GM21786 (cell line): Measurements from ENCODE around the gene NTF3.

Experiments used
- ATAC-seq: cut with Tn5 transposase; IDR thresholded peaks from one replicate; pipeline ENCODE4 v1.9.1; 2021; ENCODE audit not compliant: unreplicated experiment

Gene NTF3

DNA sequence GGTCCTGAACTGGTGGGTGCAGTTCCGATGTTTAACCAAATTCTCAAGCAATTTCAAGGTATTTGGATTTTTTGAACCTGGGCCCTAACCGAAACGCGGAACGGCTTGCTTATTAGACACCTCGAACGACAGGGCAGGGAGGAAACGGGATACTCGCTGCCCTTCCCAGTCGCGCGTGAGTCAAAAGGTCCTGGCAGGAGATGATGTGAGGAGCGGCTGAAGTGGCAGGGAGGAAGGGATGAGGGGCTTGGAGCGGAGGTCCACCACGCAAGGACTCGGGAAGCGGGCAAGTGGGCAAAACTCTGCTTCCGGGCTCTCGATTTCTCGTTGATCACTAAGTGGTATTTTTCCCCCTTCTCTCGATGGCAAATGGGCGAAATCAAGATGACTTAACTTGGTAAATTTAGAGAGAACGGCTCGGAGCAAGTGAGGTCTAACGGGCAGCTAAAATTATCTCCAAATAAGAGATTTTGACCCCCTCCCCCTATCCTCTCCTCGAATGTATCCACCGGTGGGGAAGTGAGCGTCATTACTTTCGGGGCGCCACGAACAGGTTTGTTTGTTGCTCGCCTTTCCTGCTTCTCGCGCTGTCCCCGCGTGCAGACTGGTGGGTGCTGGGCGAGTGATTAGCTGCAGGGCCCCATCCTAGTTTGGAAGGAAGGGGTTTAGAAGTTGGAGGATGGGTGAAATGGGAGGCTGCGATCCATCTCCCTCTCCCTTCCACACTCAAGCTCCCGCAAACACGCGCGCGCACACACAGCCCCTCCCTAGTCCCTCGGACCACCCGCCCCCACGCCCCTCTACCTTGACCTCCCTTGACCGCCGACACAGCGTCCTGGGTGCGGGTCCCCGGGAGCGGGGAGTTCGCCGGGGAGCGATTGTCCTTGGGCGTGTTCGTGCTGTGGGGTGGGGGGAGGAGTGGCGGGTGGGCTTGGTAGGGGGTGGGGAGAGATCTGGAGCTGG, 986 bp upstream of the NTF3 start:
- ATAC-seq, result no peak

DNA sequence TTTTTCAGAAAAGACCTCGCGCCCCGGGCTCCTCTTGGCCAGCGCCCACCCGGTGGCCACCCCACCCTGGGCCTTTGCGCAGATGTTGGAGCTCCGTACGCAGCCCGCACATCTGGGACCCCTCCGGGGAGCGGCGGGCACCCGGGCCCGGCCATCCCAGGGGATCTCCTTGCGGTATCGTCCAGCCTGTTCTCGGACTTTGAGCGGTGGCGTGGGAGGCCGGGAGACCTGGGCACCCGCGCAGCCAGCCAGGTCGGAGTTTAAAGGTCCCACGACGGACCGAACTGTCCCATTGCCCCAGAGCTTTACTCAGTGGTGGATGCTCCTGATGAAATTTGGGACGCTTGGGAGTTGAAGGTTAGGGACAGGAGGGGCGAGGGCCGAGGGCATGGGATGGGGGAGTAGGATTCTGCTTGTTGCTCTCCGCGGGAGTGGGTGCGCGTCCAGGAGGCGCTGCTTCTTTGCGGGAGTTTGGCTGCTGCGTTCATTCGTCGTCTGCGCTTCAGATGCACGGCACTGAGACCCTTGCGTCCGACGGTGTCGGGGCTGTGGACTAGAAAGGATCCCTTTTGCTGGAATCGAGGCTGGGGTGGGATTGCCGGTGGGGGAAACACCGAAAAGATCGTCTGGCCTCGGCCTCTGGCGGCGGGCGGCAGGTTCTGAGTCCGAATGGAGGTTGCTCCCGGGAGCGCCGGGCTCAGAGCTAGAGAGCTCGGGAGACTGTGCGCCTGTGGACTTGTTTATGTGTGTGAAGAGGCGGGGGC, 1.4 kb downstream of the NTF3 start:
- ATAC-seq, result no peak

DNA sequence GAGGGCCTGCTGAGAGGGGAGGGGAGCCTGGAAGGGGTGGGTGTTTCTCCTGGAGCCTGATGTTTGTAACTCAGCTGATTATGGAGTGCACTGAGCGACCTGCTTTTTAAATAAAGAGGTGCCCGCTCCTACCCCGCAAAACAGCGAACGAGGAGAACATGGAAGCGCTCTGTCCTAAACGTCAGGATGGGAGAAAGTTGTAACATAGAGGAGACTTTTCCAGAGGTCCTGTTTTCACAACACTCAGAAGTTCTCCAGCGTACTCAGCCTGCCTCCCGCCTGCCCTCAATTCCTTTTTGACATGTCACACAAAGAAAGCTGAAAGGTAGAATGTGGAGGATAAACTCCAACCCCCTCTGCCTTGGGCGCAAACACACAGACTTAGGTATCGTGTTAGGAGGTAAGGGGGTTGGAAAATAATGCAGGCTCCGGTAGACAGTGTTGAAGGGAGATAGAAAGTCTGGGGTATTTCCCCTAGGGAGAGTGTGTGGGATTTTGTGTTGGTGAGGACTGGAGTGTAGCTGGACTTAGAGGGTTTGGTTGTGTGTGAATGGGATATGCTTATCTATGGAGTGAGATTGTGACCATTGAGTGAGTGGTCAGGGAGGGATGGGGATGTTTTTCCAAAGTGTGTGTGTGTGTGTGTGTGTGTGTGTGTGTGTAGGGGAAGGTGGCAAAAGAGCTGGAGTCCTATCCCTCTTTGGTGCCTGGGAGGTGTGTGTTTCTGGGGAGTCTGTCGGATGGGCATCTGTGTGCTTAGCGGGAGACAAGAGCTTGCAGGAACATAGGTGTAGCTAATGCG, 2.1 kb downstream of the NTF3 start:
- no peak for ATAC-seq

DNA sequence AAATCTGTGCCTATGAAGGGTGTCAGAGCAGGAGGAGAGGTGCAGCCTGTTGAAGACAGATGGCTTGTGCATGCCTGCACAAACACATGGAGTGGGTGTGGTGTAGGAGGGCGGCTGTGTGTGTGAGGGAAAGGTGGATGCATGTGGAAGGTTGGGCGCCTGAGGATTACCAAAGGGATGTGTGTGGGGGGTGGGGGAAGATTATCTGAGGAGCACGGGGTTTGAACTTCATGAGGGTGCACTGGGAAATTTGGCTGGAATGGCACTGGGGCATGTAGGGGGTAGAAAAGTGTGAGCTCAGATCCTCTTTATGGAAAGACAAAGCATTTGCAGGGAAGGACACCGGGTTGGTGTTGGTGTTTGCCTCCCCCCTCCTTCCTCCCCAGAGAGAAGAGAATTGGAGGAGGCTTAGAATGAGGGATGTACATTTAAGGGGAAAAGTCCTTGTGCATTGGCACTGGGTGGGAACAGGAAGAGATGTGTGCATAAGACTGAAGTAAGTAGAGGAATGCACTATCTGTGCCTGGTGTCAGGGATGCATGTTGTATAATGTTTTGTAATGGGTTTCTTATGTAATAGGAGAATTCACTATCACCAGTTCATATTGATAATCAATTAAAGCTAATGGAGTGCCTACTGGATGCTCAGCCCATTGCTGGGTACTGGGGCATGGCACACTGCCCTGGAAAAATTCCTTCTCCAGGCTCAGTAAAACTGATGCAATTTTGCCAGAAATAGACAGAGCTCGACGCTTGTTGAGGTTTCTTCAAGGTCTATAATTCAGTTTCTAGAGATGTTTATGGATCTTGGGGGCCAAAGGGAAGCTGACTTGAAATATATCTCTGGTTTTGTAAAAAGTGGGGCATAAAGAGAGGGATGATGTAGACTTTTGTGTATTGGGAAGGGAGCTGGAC, 3.0 kb downstream of the NTF3 start:
- no peak for ATAC-seq

DNA sequence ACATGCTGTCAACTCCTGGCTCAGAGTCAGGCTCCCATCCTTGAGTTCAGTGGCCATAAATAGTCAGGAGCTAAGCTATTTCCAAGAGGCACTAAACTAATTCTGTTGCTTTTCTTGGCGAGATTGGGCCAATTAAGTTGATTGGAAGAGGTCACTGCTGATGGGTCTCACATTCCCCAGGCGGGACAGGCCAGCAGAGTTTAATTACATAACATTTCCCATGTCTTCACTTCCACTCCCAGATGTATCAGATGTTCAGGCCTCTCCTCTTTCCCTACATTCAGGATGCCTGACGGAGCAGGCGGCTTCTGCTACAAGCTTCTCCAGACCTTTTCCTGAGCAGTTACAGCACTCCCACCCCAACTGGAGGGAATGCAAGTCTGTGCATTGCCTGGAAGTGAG, 5.3 kb downstream of the NTF3 start:
- ATAC-seq, result no peak

DNA sequence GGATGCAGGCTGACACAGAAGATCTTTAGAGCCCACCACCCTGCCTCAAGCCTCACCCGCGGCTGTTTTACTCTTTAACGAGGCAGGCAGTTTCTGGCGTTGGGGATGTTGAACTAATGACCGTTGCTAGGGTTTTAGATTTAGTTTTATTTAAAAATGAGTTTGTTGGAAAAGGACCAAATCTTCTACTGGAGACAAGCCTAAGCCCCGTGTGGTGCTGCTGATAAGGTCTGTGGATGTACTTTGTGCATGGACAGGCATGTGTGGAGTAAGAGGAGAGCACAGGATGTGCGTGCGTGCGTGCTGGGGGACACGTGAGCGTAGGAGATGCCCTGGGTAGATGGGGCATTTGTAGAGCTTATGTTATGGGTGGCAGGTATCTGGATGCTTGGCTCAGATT, 5.7 kb downstream of the NTF3 start:
- ATAC-seq, result no peak

DNA sequence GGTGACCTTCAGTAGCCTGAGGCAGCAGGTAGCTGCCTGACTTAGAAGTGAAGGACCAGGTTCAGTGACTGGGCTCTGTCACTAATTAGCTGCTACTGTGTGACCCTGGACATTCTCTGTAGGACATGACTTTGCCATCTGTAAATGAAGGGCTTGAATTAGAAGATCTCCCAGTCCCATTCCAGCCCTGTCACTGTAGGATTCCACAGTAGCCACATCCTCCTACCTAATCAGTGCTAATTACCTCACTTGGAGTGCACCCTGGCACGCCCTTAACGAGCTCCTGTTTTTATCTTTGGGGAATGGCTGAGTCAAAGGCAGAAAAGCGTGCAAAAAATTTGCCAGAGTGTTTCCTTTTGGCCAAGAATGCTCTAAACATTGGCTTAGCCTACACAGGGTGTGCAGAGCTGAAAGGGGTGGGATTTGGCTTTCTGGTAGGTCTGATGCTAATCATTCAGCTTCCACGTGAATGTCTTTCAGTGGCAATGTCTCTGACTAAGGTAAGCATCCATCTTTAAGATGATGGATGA, 6.8 kb downstream of the NTF3 start:
- ATAC-seq, result no peak

DNA sequence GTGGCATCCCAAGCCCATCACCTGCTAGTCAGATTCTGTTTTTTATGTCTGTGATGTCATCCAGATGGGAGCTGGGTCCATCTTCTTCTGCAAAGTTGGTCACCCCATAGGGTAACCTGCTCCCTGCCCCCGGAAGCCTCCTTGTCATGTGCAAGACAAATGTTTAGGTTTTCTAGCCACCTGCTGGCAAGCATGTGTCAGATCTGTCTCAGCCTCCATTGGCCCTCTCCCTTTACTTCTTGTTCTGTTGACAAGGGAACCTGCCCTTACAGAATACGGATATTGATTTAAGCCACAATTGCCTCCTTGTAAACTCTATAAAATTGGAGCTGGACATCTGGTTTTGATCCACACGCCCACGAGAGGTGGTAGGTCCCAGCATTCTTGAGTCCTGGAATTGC, 7.5 kb downstream of the NTF3 start:
- ATAC-seq, result no peak

DNA sequence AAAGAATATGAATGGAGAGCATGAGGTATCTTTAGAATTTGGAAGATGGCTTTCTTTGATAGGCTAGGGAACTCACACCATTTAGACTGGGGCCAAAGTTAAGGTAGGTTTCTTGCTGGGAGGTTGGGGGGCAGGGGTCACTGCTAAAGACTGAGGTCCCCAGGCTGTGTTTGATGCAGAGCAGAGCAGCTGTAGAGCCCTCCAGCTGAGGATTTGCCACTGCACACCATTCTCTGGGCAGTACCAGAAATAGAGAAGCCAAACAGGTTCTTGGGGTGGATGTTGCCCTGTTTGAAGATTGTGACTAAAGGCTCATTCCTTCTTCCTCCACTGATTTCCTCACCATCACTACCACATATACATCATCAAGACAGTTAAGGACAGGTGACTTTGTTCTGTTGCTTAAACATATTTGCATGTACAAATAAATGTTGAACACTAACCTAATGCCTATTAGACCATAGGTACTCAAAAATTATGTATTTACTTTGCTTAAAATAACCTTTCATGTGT, 7.9 kb downstream of the NTF3 start:
- ATAC-seq, result no peak

DNA sequence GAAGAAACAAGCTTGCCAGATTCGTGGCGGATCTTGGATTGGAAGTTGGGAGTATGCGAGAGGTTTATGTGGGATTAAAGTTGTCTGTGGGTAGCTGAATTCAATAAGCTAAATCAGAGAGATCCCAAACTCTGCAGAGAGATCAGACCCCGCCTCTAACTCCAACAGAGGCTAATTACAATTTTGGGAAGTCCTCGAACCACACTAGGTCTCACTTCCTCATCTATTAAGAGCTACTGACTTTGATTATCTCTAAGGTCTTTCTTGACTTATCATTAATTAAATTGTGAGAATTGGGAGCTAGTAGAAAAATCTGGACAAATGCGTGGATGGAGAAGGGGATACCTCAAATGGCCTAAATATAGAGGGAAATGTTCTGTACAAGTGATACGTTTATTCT, 9.1 kb downstream of the NTF3 start:
- ATAC-seq, result no peak

DNA sequence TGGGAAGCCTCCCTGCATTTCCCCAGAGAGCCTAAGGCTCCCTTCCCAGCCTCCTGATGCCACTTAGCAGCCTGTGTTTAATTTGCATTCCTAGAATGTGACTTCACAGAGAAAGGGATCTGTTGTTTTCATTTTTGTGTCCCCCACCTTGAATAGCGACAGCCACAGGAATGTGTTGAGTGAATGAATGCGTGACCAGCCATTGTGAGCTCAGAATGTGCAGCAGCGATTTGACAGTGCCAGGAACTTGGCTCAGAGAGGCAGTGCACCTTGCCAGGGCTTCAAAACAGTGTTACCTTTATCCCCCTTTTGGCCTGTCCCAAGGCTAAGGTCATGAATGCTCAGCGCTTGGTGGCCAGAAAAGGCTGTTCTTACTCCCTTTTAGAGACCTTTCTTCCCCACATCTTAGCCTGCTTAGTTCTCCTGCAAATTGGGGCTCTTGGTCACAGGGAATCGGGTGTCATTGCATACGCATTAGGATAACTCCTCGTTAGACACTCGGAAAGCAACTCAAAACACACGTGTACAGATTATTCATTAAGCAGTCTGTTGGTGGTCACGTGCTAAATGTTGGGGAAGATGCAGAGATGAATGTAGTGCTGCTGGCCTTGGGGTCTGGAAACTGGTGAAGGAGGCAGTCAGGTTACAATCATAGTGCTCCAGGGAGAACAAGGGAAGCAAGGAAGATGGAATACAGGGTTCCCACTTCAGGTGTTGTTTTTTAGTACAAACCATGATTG, 9.8 kb downstream of the NTF3 start:
- ATAC-seq, result no peak

DNA sequence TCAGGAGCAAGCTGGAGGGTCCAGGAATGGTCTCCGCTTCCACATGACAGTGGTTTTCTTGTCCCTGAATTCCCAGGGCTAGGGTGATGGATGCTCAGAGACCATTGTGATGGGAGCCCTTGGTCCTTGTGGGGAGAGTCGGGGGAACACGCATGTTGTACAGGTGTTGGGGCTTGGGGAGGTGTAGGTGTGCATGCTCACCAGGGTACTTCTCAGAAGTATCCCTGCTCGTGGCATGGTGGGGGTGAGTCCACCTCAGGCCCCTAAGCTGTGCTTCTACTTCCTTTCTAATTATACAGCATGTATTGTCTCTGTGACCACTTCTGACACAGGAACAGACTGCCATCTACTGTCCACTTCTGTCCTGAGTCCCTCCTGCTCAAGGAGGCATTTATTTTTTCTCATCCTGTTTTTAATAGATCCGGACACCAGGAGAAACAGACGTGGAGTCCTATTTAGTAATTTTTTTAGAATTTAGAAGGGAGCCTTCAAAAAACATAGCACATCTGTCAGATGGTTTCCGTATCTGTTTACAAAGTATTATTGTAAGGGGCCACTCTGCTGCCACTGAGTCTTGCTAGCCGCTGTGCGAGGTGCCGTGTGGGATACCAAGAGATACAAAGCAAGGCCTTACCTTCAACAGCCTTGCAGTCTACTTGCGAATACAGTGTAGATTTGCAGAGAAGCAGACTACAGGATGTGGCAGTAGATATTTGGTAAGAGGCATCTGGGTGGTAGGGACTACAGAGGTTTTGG, 10.5 kb downstream of the NTF3 start:
- no peak for ATAC-seq

DNA sequence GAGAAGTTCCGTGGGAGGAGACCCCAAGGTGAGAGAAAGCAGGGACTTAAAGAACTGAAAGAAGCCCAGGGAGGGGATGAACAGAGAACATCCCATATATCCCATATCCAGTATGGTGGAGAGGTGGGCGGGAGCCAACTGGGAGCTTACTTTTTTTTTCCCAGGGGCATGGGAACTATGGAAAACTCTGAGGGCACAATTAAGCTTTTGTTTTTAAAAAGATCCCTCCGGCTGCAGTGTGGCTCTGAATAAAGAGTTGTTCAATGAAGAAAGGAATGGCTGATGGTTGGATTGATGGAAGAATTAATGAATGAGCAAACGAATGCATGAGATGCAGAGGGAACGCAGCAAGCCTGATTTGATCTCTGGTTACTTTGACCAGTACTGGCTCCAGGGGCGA, 12.6 kb downstream of the NTF3 start:
- no peak for ATAC-seq

DNA sequence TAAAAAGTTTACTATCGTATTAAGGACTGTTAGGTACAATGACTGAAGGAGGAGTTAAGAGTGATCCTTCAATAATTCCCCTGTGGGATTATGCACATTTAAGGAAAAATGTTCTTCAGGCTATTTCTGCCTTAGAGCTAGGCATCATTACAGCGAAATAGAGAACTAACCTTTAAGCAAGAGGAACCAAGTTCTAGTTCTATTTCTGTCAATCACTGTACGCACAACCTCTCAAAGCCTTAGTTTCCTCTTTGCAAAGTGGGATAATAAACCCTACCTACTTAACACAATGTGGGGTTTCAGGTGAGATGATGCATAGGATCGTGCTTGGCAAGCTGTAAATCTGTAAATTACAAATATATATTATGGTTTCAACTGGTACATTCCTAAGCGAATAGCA, 15.4 kb downstream of the NTF3 start:
- ATAC-seq, result no peak

DNA sequence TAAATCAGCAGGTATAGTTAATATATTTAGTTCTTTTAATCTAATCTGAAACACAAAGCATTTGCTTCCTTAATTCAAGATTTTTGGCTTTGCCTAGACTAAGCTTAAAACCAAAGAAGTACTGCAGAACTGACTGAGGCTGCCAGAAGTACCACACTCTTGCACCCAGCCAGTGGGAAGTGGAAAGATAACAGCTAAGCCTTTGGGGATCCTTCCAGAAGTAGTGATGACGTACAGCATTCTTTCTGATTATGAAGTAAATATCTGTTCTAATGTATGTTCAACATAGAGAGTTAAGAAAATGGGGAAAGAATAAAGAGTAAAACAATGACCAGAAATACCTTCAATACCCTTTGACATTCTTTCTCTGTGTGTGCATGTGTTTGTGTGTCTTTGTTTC, 19.3 kb downstream of the NTF3 start:
- no peak for ATAC-seq

DNA sequence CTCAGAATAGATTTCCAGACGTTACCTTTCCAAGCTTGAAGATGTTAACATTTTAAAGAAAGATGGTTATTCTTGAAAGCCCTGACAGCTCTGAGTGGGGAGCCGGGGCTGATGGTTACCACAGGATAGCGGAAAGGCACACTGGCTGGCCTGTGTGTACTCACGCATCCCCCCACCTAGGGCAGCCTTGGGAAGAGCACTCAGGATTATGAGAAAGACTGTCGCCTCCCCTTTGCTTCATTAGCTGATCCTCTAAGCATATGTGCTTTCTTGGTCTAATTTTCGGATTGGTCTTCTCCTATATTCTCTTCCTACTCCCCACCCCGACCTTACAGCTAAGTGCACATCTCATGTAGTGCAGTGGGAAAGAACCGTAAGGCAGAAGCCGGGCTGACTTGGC, 20.7 kb downstream of the NTF3 start:
- no peak for ATAC-seq

DNA sequence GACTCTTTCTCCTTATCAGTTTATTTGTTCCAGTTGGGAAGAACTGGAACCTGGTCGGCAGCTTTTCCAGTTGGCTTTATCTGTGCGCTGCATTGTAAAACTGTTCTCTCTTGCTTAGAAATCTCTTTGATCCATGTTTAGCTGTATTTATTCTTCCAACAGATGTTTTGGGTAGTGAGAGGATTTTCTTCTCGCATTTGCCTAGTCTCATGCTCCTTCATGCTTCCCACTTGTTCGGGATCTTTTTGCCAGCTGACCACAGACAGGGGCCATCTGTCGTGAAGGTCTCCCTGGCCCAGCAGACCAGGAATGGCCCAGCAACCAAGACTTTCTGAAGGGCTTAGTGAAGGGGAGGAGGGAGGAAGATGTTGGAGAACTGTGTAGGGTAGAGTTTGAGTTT, 21.6 kb downstream of the NTF3 start:
- ATAC-seq, result no peak

DNA sequence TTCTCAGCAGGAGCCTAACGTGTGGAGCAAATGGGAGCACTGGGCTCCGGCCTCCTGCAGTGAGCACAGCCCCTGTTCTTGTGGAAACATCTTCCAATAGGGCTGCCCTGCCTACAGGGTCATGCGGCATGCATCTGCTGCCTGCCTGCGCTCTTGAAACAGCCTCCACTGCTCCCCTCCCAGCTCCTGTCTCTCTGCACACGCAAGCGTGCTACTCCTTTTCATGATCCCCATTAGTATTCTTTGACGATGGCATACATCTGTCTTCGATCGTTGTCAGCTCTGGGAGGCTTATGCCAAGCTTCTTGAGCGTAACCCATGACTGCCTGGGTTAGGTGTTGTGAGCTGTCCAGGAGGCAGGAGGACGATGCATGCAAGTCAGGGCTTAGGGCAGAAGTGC, 23.1 kb downstream of the NTF3 start:
- no peak for ATAC-seq

DNA sequence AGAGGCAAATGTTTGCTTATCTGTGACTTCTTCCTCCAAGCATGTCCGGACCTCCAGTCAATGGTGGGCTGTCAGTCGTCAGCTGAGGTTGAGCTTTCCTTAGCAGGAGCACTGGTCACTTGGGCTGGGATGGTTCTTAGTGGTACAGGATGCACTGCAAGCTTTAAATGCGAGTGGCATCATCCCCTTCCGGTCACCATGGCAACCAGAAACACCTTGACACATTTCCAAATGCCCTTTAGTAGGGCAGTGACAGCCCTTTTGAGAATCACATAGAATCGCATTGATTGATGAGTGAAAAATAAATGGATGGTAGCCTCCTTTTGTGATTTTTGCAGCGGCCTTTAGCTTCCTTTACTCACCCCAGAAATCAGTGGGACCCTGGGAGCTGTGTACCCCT, 24.1 kb downstream of the NTF3 start:
- ATAC-seq, result no peak
